ENCODE data around the gene EPN2. TPM values are rescaled to one million over a fixed set of nuclear protein-coding genes. Genes with fewer than 3 reads are reported as not detected.
A peak's percentile ranks its signal among the peaks of the same experiment; 100 is the strongest.

Gene EPN2
- total and polyA plus RNA-seq, 2 donors (not counting 1 experiment from before 2014, with no cell fraction given) = 23.8 to 36.0 TPM

- H3K79me2 ChIP-seq (ENCODE audit: control insufficient read depth, insufficient read depth, low read length) = no peaks in the 10 kb centered on the region
- no peaks in the 10 kb centered on the region for H3K9me3 ChIP-seq (ENCODE audit: control insufficient read depth, insufficient read depth, low read depth, low read length)
- H3K4me1 ChIP-seq (ENCODE audit: control insufficient read depth, extremely low read depth, insufficient read depth, low read length) = peaks cover 6% of the 10 kb centered on the region
- H3K27ac ChIP-seq (ENCODE audit: insufficient read depth, low read length) = no peak overlapping the region
- TF ChIP-seq EZH2 (IDR thresholded peaks at IDR 0.05; ENCODE audit: low read length, missing control alignments) (no peak), CTCF (conservative IDR thresholded peaks at IDR 0.05 in 1 of 2, IDR thresholded peaks at IDR 0.05 in 1 of 2; ENCODE audit: low read depth in 1 of 2, low read length in 2 of 2) (peak; percentile 2 to 13)
- DNase-seq (ENCODE audit: low read depth in 2 of 2) = peak; percentile 73 to 91
- no peaks in the 10 kb centered on the region for H3K27me3 ChIP-seq (ENCODE audit: control insufficient read depth, insufficient read depth, low read length)
- peaks cover 11% of the 10 kb centered on the region for H3K36me3 ChIP-seq (ENCODE audit: control insufficient read depth, insufficient read depth, low read length)
- no peaks in the 10 kb centered on the region for H4K20me1 ChIP-seq (ENCODE audit: control insufficient read depth, extremely low read depth, insufficient read depth, low read length)
- no peak overlapping the region for H3K4me3 ChIP-seq (replicated peaks in 1 of 4; ENCODE audit: control extremely low read depth in 1 of 4, insufficient read depth in 1 of 4, low read depth in 3 of 4, low read length in 4 of 4)
- H3K9ac ChIP-seq (ENCODE audit: insufficient read depth, low read length) = no peak overlapping the region
- no peak overlapping the region for H3K4me2 ChIP-seq (ENCODE audit: extremely low read depth, insufficient read depth, low read length)
- no peak overlapping the region for H2AFZ ChIP-seq (ENCODE audit: low read length)
Observed at GRCh38 chr17:19317359-19318095, 80.4 kb downstream of the EPN2 start.

- Histone ChIP-seq H4K20me1 (ENCODE audit: control insufficient read depth, extremely low read depth, insufficient read depth, low read length) (no peaks in the 10 kb centered on the region), H3K36me3 (ENCODE audit: control insufficient read depth, insufficient read depth, low read length) (peaks cover 8% of the 10 kb centered on the region), H3K27me3 (ENCODE audit: control insufficient read depth, insufficient read depth, low read length) (no peaks in the 10 kb centered on the region), H3K27ac (ENCODE audit: insufficient read depth, low read length) (no peak overlapping the region), H3K9me3 (ENCODE audit: control insufficient read depth, insufficient read depth, low read depth, low read length) (no peaks in the 10 kb centered on the region), H3K4me2 (ENCODE audit: extremely low read depth, insufficient read depth, low read length) (no peak overlapping the region), H2AFZ (ENCODE audit: low read length) (no peak overlapping the region), H3K4me1 (ENCODE audit: control insufficient read depth, extremely low read depth, insufficient read depth, low read length) (peaks cover 6% of the 10 kb centered on the region), H3K4me3 (replicated peaks in 1 of 4; ENCODE audit: control extremely low read depth in 1 of 4, insufficient read depth in 1 of 4, low read depth in 3 of 4, low read length in 4 of 4) (no peak overlapping the region), H3K79me2 (ENCODE audit: control insufficient read depth, insufficient read depth, low read length) (no peaks in the 10 kb centered on the region), H3K9ac (ENCODE audit: insufficient read depth, low read length) (no peak overlapping the region)
- no peak for TF ChIP-seq EZH2 (IDR thresholded peaks at IDR 0.05; ENCODE audit: low read length, missing control alignments)
- no peak for DNase-seq (ENCODE audit: low read depth in 2 of 2)
Observed at GRCh38 chr17:19318611-19319010, 81.4 kb downstream of the EPN2 start.

- TF ChIP-seq CTCF (conservative IDR thresholded peaks at IDR 0.05 in 1 of 2, IDR thresholded peaks at IDR 0.05 in 1 of 2; ENCODE audit: low read depth in 1 of 2, low read length in 2 of 2) = no peak
- TF ChIP-seq EZH2 (IDR thresholded peaks at IDR 0.05; ENCODE audit: low read length, missing control alignments) = no peak
- H3K9me3 ChIP-seq (ENCODE audit: control insufficient read depth, insufficient read depth, low read depth, low read length) = no peaks in the 10 kb centered on the region
- H3K79me2 ChIP-seq (ENCODE audit: control insufficient read depth, insufficient read depth, low read length) = no peaks in the 10 kb centered on the region
- H3K4me1 ChIP-seq (ENCODE audit: control insufficient read depth, extremely low read depth, insufficient read depth, low read length) = peaks cover 5% of the 10 kb centered on the region
- H3K36me3 ChIP-seq (ENCODE audit: control insufficient read depth, insufficient read depth, low read length) = peaks cover 8% of the 10 kb centered on the region
- H3K4me3 ChIP-seq (replicated peaks in 1 of 4; ENCODE audit: control extremely low read depth in 1 of 4, insufficient read depth in 1 of 4, low read depth in 3 of 4, low read length in 4 of 4) = no peak overlapping the region
- no peak overlapping the region for H3K9ac ChIP-seq (ENCODE audit: insufficient read depth, low read length)
- H4K20me1 ChIP-seq (ENCODE audit: control insufficient read depth, extremely low read depth, insufficient read depth, low read length) = no peaks in the 10 kb centered on the region
- H2AFZ ChIP-seq (ENCODE audit: low read length) = no peak overlapping the region
- no peaks in the 10 kb centered on the region for H3K27me3 ChIP-seq (ENCODE audit: control insufficient read depth, insufficient read depth, low read length)
- DNase-seq (ENCODE audit: low read depth in 2 of 2) = no peak
- no peak overlapping the region for H3K27ac ChIP-seq (ENCODE audit: insufficient read depth, low read length)
- no peak overlapping the region for H3K4me2 ChIP-seq (ENCODE audit: extremely low read depth, insufficient read depth, low read length)
Observed at GRCh38 chr17:19319771-19320505, 82.8 kb downstream of the EPN2 start.
